ENCODE data around the gene CNN3.

Gene CNN3

GRCh38 chr1:94926915-94927404, at the start of gene CNN3:
TSS of gene CNN3 (minus strand) at chr1:94927110. CDS start at chr1:94926894, 216 bp downstream.
- peak within 1 kb of the TSS; percentile 92 for H3K4me3 ChIP-seq (ENCODE audit: low read depth, low read length)

GRCh38 chr1:94974824-94975223, 47.9 kb upstream of the CNN3 start:
- no peak overlapping the region for H3K4me3 ChIP-seq (ENCODE audit: low read depth, low read length)

- H3K4me3 ChIP-seq (ENCODE audit: low read depth, low read length) = no peak overlapping the region
These were observed 47.3 kb upstream of the CNN3 start for GRCh38 chr1:94974241-94974640.

GRCh38 chr1:94973309-94973922, 46.5 kb upstream of the CNN3 start:
- no peak overlapping the region for H3K4me3 ChIP-seq (ENCODE audit: low read depth, low read length)

GRCh38 chr1:94971491-94971924, 44.6 kb upstream of the CNN3 start:
- no peak overlapping the region for H3K4me3 ChIP-seq (ENCODE audit: low read depth, low read length)

- H3K4me3 ChIP-seq (ENCODE audit: low read depth, low read length) = no peak overlapping the region
These were observed 43.9 kb upstream of the CNN3 start for GRCh38 chr1:94970783-94971182.

GRCh38 chr1:94969137-94969536, 42.2 kb upstream of the CNN3 start:
- H3K4me3 ChIP-seq (ENCODE audit: low read depth, low read length) = no peak overlapping the region

GRCh38 chr1:94966033-94966432, 39.1 kb upstream of the CNN3 start:
- H3K4me3 ChIP-seq (ENCODE audit: low read depth, low read length) = no peak overlapping the region

GRCh38 chr1:94963864-94964263, 37.0 kb upstream of the CNN3 start:
- H3K4me3 ChIP-seq (ENCODE audit: low read depth, low read length) = no peak overlapping the region

GRCh38 chr1:94962409-94963265, 35.7 kb upstream of the CNN3 start:
- H3K4me3 ChIP-seq (ENCODE audit: low read depth, low read length) = no peak overlapping the region

GRCh38 chr1:94961988-94962387, 35.1 kb upstream of the CNN3 start:
- no peak overlapping the region for H3K4me3 ChIP-seq (ENCODE audit: low read depth, low read length)

- H3K4me3 ChIP-seq (ENCODE audit: low read depth, low read length) = no peak overlapping the region
These were observed 34.7 kb upstream of the CNN3 start for GRCh38 chr1:94961582-94961981.

GRCh38 chr1:94958081-94958480, 31.2 kb upstream of the CNN3 start:
- H3K4me3 ChIP-seq (ENCODE audit: low read depth, low read length) = no peak overlapping the region

GRCh38 chr1:94955767-94956632, 29.1 kb upstream of the CNN3 start:
- no peak overlapping the region for H3K4me3 ChIP-seq (ENCODE audit: low read depth, low read length)

GRCh38 chr1:94954263-94955220, 27.6 kb upstream of the CNN3 start:
- no peak overlapping the region for H3K4me3 ChIP-seq (ENCODE audit: low read depth, low read length)

- no peak overlapping the region for H3K4me3 ChIP-seq (ENCODE audit: low read depth, low read length)
These were observed 26.8 kb upstream of the CNN3 start for GRCh38 chr1:94953746-94954145.

GRCh38 chr1:94953107-94953506, 26.2 kb upstream of the CNN3 start:
- H3K4me3 ChIP-seq (ENCODE audit: low read depth, low read length) = no peak overlapping the region

GRCh38 chr1:94952539-94952938, 25.6 kb upstream of the CNN3 start:
- H3K4me3 ChIP-seq (ENCODE audit: low read depth, low read length) = no peak overlapping the region

GRCh38 chr1:94951509-94952208, 24.7 kb upstream of the CNN3 start:
- H3K4me3 ChIP-seq (ENCODE audit: low read depth, low read length) = no peak overlapping the region

All from iPS-11a (cell line).